Ovary (tissue), 9 donors: ENCODE measurements around the gene KRTAP12-1. TPM values are rescaled to one million over a fixed set of nuclear protein-coding genes. Genes with fewer than 3 reads are reported as not detected.

ENCODE experiments used
- DNase-seq, 5 donors: peaks; one replicate each; pipeline ENCODE4 v3.0.0-alpha.2; 2019 to 2020
- H3K27ac ChIP-seq, 2 donors: fragments of 200-600 bp; one replicate each; pipeline versions ENCODE4 v1.5.1 to v1.8.0; 2019 to 2022
- H3K27me3 ChIP-seq: fragments of 200-600 bp; one replicate; pipeline ENCODE4 v1.8.0; 2022
- H3K36me3 ChIP-seq: fragments of 200-600 bp; sonication (generic); one replicate; pipeline ENCODE4 v1.5.1; 2019
- H3K4me1 ChIP-seq: one replicate; pipeline ENCODE4 v1.8.1; 2013; ENCODE audit warnings: mild to moderate bottlenecking, moderate library complexity; ENCODE audit not compliant: insufficient read depth
- H3K4me3 ChIP-seq: fragments of 200-600 bp; sonication (generic); one replicate; pipeline ENCODE4 v1.5.1; 2017
- H3K9me3 ChIP-seq, 2 donors: fragments of 200-600 bp in 1 of 2; sonication (generic) in 1 of 2; one replicate each; pipeline versions ENCODE4 v1.5.1 to v1.8.1; 2013 to 2019; ENCODE audit warnings: mild to moderate bottlenecking in 1 of 2, moderate library complexity in 1 of 2
- EP300 ChIP-seq: sonication (generic); formaldehyde crosslinking; IDR thresholded peaks from one replicate; pipeline ENCODE4 v1.6.1; 2017; ENCODE audit warnings: antibody characterized with exemption
- POLR2A ChIP-seq: fragments of 450-650 bp; IDR thresholded peaks from one replicate; pipeline ENCODE4 v1.6.1; 2017; ENCODE audit warnings: antibody characterized with exemption, mild to moderate bottlenecking, moderate library complexity
- WGBS, 3 donors: extraction: QIAGEN DNeasy Blood & Tissue Kit in 1 of 3; methylation state at CpG; one replicate each; pipeline versions ENCODE4 v1.1.5 to v1.1.7; 2013 to 2017; 5-methylcytosine and 5-hydroxymethylcytosine counted together
- intact Hi-C, 4 donors: fragments of 100-400 bp; cut with DNase I; formaldehyde crosslinking; loops; one replicate each; pipeline versions ENCODE4 v1.11.0 to v1.15.1; 2022 to 2023
- polyA plus RNA-seq, 2 donors: library from polyadenylated mRNA; stranded (reverse); fragments of 200-250 nt in 1 of 2; fragments of 350-450 nt in 1 of 2; fragmentation: Illumina TruSeq in 1 of 2; extraction: RNeasy Lipid Tissue Mini Kit (QIAGEN cat#74804) in 1 of 2; gene quantifications; one replicate each; pipeline ENCODE4 v1.2.3, GENCODE V29; 2013 to 2014
- total RNA-seq, 7 donors: library from RNA; depleted of rRNA in 2 of 7; stranded (reverse); fragments of >200 nt in 2 of 7; fragmentation: NEBNext Ultra II Directional in 3 of 7; extraction: Animal tissue kit (Norgen Biotek cat#: 25700) in 3 of 7; gene quantifications; one replicate each; pipeline versions ENCODE4 v1.1.0 to v1.2.4, GENCODE V29; 2016 to 2023
- TF ChIP-seq, protein P1 (sequence below), 3 donors: fragments of 450-650 bp in 2 of 3; fragments of 200-600 bp in 1 of 3; IDR thresholded peaks; one replicate each; pipeline versions ENCODE4 v1.5.1 to v1.8.0; 2016 to 2022; ENCODE audit warnings: antibody characterized with exemption in 3 of 3, mild to moderate bottlenecking in 1 of 3
- donor health status: DM: no; HTN: no; CAD: no; lungs with moderate emphysema.
- donor health status: DM: no; HTN: no; CAD: no.
- donor health status: Bipolar disorder and iron deficiency.
- donor health status: DM: yes; HTN: yes; CAD: no.
- donor health status: DM: no; HTN: no; CAD: no.
- donor health status: DM: yes; HTN: yes; CAD: no.

The KRTAP12-1 gene
- total and polyA plus RNA-seq, 9 donors, result not detected

DNA sequence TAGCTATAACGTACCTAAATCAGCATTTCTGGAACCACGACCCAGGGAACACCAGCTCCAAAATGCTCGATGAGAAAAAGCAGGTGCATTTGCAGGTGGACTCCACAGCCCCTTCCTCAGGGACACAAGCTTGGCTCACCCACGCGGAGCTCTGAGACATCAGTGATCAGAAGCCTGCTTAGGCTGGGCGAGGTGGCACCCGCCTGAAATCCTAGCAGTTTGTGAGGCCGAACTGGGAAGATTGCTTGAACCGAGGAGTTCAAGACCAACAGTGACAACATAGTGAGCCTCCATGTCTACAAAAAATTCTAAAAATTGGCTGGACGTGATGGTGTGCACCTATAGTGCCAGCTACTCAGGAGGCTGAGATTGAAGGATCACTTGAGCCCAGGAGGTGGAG, 31.9 kb upstream of the KRTAP12-1 start:
- TF ChIP-seq POLR2A (no peak), EP300 (no peak)
- TF ChIP-seq, protein P1, sequence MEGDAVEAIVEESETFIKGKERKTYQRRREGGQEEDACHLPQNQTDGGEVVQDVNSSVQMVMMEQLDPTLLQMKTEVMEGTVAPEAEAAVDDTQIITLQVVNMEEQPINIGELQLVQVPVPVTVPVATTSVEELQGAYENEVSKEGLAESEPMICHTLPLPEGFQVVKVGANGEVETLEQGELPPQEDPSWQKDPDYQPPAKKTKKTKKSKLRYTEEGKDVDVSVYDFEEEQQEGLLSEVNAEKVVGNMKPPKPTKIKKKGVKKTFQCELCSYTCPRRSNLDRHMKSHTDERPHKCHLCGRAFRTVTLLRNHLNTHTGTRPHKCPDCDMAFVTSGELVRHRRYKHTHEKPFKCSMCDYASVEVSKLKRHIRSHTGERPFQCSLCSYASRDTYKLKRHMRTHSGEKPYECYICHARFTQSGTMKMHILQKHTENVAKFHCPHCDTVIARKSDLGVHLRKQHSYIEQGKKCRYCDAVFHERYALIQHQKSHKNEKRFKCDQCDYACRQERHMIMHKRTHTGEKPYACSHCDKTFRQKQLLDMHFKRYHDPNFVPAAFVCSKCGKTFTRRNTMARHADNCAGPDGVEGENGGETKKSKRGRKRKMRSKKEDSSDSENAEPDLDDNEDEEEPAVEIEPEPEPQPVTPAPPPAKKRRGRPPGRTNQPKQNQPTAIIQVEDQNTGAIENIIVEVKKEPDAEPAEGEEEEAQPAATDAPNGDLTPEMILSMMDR (IDR thresholded peaks at IDR 0.05), result no peak
- no peak overlapping the region for H3K27ac ChIP-seq
- intact Hi-C loops, result no loop called here
- no peaks in the 10 kb centered on the region for H3K36me3 ChIP-seq
- H3K9me3 ChIP-seq, result no peaks in the 10 kb centered on the region
- H3K4me3 ChIP-seq, result no peak overlapping the region
- DNase-seq, result no peak
- WGBS, 3 donors, result 81 to 84% (median 81%) methylated on average over 10 of the region's 10 CpGs
- H3K4me1 ChIP-seq, result no peaks in the 10 kb centered on the region
- no peaks in the 10 kb centered on the region for H3K27me3 ChIP-seq

DNA sequence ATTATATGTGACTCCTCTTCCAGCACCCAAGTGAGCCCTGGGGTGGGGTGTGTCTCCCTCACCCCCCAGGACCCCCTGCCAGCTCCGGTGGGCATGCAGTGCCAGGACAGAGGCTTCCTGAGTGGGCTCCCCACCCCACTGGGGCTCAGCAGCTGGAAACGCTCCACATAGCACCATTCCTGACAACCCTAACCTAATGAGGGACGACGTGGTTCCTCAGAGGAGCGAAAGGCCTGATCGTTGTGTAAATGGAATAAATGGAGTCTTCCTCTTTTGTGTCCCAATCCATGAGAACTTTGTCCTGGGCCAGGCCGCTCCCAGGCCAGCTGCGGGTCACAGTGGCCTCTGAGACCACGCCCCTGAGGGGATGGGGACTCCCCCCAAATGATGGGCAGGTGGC, 31.2 kb upstream of the KRTAP12-1 start:
- WGBS, 3 donors, result 57 to 59% (median 57%) methylated on average over 9 of the region's 9 CpGs

DNA sequence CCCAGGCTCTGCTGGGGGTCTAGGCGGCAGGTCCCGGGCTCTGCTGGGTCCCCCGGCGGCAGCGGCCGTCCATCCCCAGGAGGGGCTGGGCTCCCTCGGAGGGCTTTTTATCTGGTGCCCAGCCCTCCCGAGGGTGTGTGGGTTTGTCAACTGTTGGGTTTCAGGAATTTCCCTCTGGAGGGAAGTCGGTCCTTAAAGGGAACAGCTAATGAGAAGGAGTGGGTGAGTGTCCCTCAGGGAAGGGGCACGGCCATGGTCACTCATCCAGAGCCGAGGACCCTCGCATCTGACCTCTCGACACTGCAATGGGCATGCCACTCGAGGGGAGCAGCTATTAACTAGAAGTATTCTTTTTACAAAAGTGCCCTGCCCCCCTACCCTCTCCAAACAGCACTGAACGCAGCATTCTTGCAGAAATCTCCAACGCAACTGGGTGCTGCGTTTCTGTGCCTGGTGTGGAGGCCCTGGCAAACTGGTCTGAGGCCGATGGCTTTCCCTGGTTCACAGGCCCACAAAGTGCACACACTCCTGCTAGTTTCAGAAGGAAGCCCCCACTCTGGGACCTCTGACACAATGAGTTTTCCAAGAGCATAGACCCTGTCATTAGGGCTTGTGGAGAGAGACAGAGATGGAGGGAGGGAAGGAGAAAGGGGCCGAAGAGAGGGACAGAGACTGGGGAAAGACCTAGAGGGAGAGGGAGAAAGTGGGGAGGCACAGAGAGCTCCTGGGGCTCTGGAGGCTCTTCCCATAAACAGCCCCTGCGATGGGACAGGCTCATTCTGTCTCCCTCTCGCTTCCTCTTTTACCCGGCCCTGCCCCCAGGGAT, 30.5 kb upstream of the KRTAP12-1 start:
- Histone ChIP-seq H3K9me3 (no peaks in the 10 kb centered on the region), H3K27me3 (no peaks in the 10 kb centered on the region), H3K4me3 (no peak overlapping the region), H3K36me3 (no peaks in the 10 kb centered on the region), H3K4me1 (no peaks in the 10 kb centered on the region), H3K27ac (no peak overlapping the region)
- WGBS, 3 donors, result 15 to 25% (median 19%) methylated on average over 22 of the region's 22 CpGs
- intact Hi-C loops, result no loop called here
- peak in 2 of 5 donors; percentile 2 to 4 for DNase-seq
- TF ChIP-seq POLR2A, result no peak
- TF ChIP-seq, protein P1 (IDR thresholded peaks at IDR 0.05), result no peak
- no peak for TF ChIP-seq EP300

More for the DNA sequence above, 31.2 kb upstream of the KRTAP12-1 start:
- H3K36me3 ChIP-seq, result no peaks in the 10 kb centered on the region
- H3K27me3 ChIP-seq, result no peaks in the 10 kb centered on the region
- TF ChIP-seq POLR2A (no peak), EP300 (no peak)
- TF ChIP-seq, protein P1 (IDR thresholded peaks at IDR 0.05), result no peak
- intact Hi-C loops, result no loop called here
- DNase-seq, result peak in 1 of 5 donors; percentile 0
- no peak overlapping the region for H3K4me3 ChIP-seq
- no peaks in the 10 kb centered on the region for H3K9me3 ChIP-seq
- H3K4me1 ChIP-seq, result no peaks in the 10 kb centered on the region
- H3K27ac ChIP-seq, result no peak overlapping the region

DNA sequence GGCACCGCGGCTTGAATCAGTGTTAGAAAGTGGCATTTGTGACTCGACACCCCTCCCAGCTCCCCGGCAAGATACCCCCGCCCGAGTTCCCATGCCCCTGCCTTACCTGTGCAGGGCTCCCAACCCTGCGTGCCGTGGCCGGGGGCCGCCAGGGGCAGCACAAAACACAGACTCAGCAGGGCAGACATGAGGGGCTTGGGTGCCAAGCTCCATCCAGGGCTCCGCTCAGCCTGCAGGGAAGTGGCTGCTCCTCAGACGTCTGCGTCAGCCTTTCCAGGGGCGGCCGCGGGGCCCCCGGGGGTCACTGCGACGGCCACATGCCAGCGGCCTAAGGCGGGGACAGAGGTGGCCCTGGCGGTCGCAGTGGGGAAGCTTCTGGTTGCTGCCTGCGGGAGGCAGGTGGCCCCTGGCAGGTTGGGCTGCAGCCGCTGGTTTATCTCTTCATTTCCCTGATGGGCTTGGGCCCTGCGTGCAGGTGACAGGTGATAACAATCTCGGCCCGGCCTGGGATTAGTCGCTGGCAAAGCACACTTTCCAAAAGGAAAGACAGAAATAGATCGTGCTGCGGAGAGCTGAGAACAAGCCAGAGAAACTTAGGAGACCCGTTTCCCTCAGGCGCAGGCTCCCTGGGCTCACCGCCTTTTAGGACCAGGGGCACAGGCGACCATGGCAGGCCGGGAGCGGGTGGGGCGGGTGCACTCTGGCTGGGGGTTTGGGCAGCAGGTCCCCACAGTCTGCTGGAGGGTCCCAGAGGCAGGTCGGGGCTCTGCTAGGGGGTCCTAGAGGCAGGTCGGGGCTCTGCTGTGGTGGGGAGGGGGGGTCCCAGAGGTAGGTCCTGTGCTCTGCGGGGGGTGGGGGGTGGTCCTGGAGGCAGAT, 29.6 kb upstream of the KRTAP12-1 start, which contains the start of gene TSPEAR:
TSPEAR (minus strand) TSS at position 246 of the 876 bp plus-strand sequence; CDS start at position 188, 58 bp downstream.
- Histone ChIP-seq H3K9me3 (peaks cover 0 to under 1% of the 10 kb centered on the region in 2 donors), H3K27ac (no peak within 1 kb of the TSS), H3K4me3 (no peak within 1 kb of the TSS), H3K27me3 (no peaks in the 10 kb centered on the region), H3K4me1 (no peaks in the 10 kb centered on the region), H3K36me3 (no peaks in the 10 kb centered on the region)
- DNase-seq, result peak in 2 of 5 donors; percentile 6 to 27
- WGBS, 3 donors, result 1 to 3% (median 2%) methylated on average over 36 to 41 of the region's 41 CpGs
- TF ChIP-seq POLR2A (no peak), EP300 (no peak)
- TF ChIP-seq, protein P1 (IDR thresholded peaks at IDR 0.05), result no peak
- intact Hi-C loops, result no loop called here
